Keratinocyte (primary cell): Measurements from ENCODE around the gene SRSF2.

Source experiments
- CTCF ChIP-seq, 3 experiments: IDR thresholded peaks in 1 of 3; conservative IDR thresholded peaks in 1 of 3; optimal IDR thresholded peaks in 1 of 3; 2 replicates in 2 of 3; 3 replicates in 1 of 3; pipeline versions ENCODE3 to v1.5.1; 2011; ENCODE audit warnings: low read length in 3 of 3, mild to moderate bottlenecking in 3 of 3, moderate library complexity in 2 of 3, control low read depth in 1 of 3, inconsistent platforms in 1 of 3; ENCODE audit not compliant: insufficient read depth in 2 of 3; ENCODE audit errors: extremely low read depth in 1 of 3
- EZH2 ChIP-seq: IDR thresholded peaks from one replicate; pipeline ENCODE4 v1.6.1; 2012; ENCODE audit warnings: inconsistent platforms, mild to moderate bottlenecking, low read length, moderate library complexity

- TF ChIP-seq CTCF (optimal IDR thresholded peaks at IDR 0.05 in 1 of 3, IDR thresholded peaks at IDR 0.05 in 1 of 3, conservative IDR thresholded peaks at IDR 0.05 in 1 of 3; ENCODE audit: extremely low read depth in 1 of 3, insufficient read depth in 2 of 3, low read length in 3 of 3), result no peak
- no peak for TF ChIP-seq EZH2
Observed at GRCh38 chr17:76747716-76748363, 10.7 kb upstream of the SRSF2 start.
